Mucosa of descending colon (tissue), 3 donors: ENCODE measurements around the gene SCNN1B. TPM values are rescaled to one million over a fixed set of nuclear protein-coding genes. Genes with fewer than 3 reads are reported as not detected.

Experiments used
- ATAC-seq: fragments of 200-7000 bp; cut with Tn5 transposase; one replicate; pipeline ENCODE4 v1.9.1; 2020; ENCODE audit warnings: mild to moderate bottlenecking, moderate library complexity
- DNase-seq, 3 donors: peaks; one replicate each; pipeline ENCODE4 v3.0.0-alpha.2; 2020
- H3K36me3 ChIP-seq: fragments of 200-600 bp; one replicate; pipeline ENCODE4 v1.8.0; 2021; ENCODE audit warnings: low read depth, mild to moderate bottlenecking
- H3K4me1 ChIP-seq: fragments of 200-600 bp; one replicate; pipeline ENCODE4 v1.8.0; 2021; ENCODE audit warnings: low read depth, mild to moderate bottlenecking
- H3K4me3 ChIP-seq: fragments of 200-600 bp; one replicate; pipeline ENCODE4 v1.8.0; 2021; ENCODE audit warnings: mild to moderate bottlenecking
- H3K9me3 ChIP-seq: fragments of 200-600 bp; one replicate; pipeline ENCODE4 v1.8.0; 2021; ENCODE audit warnings: mild to moderate bottlenecking
- intact Hi-C, 2 donors: fragments of 100-400 bp; cut with DNase I in 1 of 2; cut with micrococcal nuclease in 1 of 2; formaldehyde crosslinking; loops; one replicate each; pipeline versions ENCODE4 v1.11.0 to v1.11.1; 2022; cut with DNase I, micrococcal nuclease
- total RNA-seq, 3 donors: library from RNA; stranded (reverse); fragmentation: NEBNext Ultra II Directional in 2 of 3; extraction: Animal tissue kit (Norgen Biotek cat#: 25700) in 2 of 3; gene quantifications; one replicate each; pipeline versions ENCODE4 v1.2.1 to v1.2.4, GENCODE V29; 2021 to 2023
- TF ChIP-seq, protein P1 (sequence below): fragments of 200-600 bp; IDR thresholded peaks from one replicate; pipeline ENCODE4 v1.8.0; 2022; ENCODE audit warnings: antibody characterized with exemption, mild to moderate bottlenecking
- donor health status: DM: no; HTN: no; CAD: no; lungs with moderate emphysema.
- donor health status: DM: no; HTN: no; CAD: no.
- donor health status: DM: no; HTN: yes; CAD: no.

Gene SCNN1B
- total RNA-seq, 3 donors from 2014 or later: 164 to 452 (median 204) TPM

DNA sequence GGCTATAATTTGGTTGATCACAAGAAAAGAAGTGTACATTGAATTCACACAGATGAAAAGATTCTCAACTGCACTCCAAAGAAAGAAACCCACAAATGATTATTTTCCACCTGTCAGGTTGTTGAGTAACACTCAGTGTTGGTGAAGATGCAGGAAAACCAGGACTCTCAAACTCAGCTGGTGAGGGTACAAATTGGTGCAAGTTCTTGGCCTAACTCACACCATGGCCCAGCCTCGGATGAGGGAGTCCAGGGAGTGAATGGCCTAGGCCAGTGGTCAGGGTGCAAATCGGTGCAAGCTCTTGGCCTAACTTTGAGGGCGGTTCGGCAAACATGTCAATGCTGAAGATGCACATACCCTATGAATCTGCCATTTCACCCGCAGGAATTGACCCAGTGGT is 8.6 kb downstream of the SCNN1B start:
- DNase-seq (peak in 1 of 3 donors; percentile 13), ATAC-seq (no peak)
- TF ChIP-seq, protein P1, sequence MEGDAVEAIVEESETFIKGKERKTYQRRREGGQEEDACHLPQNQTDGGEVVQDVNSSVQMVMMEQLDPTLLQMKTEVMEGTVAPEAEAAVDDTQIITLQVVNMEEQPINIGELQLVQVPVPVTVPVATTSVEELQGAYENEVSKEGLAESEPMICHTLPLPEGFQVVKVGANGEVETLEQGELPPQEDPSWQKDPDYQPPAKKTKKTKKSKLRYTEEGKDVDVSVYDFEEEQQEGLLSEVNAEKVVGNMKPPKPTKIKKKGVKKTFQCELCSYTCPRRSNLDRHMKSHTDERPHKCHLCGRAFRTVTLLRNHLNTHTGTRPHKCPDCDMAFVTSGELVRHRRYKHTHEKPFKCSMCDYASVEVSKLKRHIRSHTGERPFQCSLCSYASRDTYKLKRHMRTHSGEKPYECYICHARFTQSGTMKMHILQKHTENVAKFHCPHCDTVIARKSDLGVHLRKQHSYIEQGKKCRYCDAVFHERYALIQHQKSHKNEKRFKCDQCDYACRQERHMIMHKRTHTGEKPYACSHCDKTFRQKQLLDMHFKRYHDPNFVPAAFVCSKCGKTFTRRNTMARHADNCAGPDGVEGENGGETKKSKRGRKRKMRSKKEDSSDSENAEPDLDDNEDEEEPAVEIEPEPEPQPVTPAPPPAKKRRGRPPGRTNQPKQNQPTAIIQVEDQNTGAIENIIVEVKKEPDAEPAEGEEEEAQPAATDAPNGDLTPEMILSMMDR: no peak
- Histone ChIP-seq H3K4me1 (peaks cover 11% of the 10 kb centered on the region), H3K9me3 (no peaks in the 10 kb centered on the region), H3K36me3 (no peaks in the 10 kb centered on the region), H3K4me3 (no peak overlapping the region)
- intact Hi-C loops: no loop called here

DNA sequence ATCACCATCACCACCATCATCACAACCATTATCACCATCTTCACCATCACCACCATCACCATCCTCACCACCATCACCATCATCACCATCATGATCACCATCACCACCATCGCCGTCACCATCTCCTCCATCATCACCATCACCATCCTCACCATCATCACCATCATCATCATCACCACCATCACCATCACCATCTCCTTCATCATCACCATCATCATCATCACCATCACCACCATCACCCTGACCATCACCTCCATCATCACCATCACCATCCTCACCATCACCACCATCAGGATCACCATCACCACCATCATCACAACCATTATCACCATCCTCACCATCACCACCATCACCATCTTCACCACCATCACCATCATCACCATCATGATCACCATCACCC is 14.1 kb downstream of the SCNN1B start:
- TF ChIP-seq, protein P1: no peak
- DNase-seq (peak in 1 of 3 donors; percentile 1), ATAC-seq (no peak)
- Histone ChIP-seq H3K9me3 (no peaks in the 10 kb centered on the region), H3K36me3 (no peaks in the 10 kb centered on the region), H3K4me1 (peaks cover 24% of the 10 kb centered on the region), H3K4me3 (no peak overlapping the region)
- intact Hi-C loops: no loop called here

DNA sequence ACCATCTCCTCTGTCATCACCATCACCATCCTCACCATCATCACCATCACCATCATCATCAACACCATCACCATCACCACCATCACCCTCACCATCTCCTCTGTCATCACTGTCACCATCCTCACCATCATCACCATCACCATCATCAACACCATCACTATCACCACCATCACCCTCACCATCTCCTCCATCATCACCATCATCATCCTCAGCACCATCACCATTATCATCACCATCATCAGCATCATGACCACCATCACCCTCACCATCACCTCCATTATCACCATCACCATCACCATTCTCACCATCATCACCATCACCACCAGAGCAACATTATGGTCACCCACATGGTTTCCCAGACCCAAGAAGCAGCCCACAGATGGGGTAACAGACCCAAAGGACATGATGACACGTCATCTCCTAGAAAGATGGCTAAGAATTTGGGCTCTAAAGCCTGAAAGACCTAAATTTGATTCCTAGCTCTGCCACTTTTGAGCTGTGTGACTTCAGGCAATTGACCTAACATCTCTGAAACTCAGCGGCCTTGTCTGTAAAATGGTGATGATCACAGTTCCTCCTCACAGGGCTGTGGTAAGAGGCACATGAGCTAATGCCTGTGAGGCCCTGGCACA is 14.6 kb downstream of the SCNN1B start:
- no peak overlapping the region for H3K4me3 ChIP-seq
- no peak for ATAC-seq
- H3K9me3 ChIP-seq: no peaks in the 10 kb centered on the region
- intact Hi-C loops: no loop called here
- peaks cover 24% of the 10 kb centered on the region for H3K4me1 ChIP-seq
- no peak for DNase-seq
- no peaks in the 10 kb centered on the region for H3K36me3 ChIP-seq
- TF ChIP-seq, protein P1: no peak

GRCh38 chr16:23317266-23317661 is 15.2 kb downstream of the SCNN1B start:
- intact Hi-C loops: no loop called here
- TF ChIP-seq, protein P1: no peak
- H3K36me3 ChIP-seq: no peaks in the 10 kb centered on the region
- ATAC-seq (peak; percentile 92), DNase-seq (peak; percentile 69 to 88 (median 79))
- H3K4me3 ChIP-seq: no peak overlapping the region
- H3K4me1 ChIP-seq: peaks cover 24% of the 10 kb centered on the region
- no peaks in the 10 kb centered on the region for H3K9me3 ChIP-seq

- no peaks in the 10 kb centered on the region for H3K36me3 ChIP-seq
- peaks cover 24% of the 10 kb centered on the region for H3K4me1 ChIP-seq
- TF ChIP-seq, protein P1: no peak
- DNase-seq: peak in 1 of 3 donors; percentile 38
- H3K9me3 ChIP-seq: no peaks in the 10 kb centered on the region
- intact Hi-C loops: no loop called here
- ATAC-seq: peak; percentile 21
- no peak overlapping the region for H3K4me3 ChIP-seq
These were observed 15.6 kb downstream of the SCNN1B start for GRCh38 chr16:23317751-23318150.
